GM19452 (cell line): Measurements from ENCODE around the gene PPP1CA.
"Not testable (repeated sequence)": the region's sequence is repeated elsewhere in the genome, so short reads cannot be mapped to it uniquely, and the experiment has no call there.

Source experiments
- ATAC-seq: cut with Tn5 transposase; IDR thresholded peaks from one replicate; pipeline ENCODE4 v1.9.1; 2021; ENCODE audit not compliant: unreplicated experiment

PPP1CA gene

DNA sequence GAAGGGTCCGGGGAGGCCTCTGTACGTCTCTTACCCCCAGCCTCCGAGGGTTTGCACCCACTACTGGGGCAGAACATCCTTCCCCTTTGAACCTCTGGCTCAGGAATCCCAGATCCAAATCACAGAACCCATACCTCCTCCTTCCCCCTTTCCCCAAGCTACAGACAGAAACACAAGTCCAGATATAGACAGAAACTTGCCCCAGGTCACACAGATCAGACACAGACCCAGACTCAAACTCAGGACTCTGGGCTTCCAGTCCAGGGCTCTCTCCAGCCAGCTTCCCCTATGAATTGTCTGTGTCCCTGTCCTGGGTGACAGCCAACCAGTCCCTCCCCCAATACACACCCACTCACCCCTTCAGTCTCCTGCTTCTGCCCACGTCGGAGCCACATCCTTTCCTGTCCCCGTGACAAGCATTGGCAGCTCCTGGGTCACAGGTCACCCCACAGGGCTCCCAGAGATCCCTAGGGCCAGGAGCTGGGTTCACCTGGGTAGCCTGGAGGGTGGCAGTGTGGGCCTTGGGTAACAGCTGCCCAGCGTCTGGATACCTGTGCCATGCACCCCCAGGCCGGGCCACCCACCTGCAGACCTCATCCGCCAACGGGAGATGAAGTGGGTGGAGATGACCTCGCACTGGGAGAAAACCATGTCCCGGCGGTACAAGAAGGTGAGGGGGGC, 3.0 kb upstream of the PPP1CA start:
- ATAC-seq = no peak

DNA sequence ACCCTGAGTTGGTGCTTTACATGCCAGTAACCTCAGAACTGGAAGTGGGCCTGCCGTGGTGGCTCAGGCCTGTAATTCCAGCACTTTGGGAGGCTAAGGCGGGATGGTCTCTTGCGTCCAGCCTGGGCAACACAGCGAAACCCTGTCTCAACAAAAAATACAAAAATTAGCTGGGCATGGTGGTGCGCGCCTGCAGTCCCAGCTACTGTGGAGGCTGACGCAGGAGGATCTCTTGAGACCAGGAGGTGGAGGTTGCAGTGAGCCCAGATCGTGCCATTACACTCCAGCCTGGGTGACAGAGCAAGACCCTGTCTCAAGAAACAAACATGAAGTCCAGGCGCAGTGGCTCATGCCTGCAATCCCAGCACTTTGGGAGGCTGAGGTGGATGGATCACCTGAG, 1.4 kb upstream of the PPP1CA start:
- ATAC-seq = not testable (repeated sequence)

DNA sequence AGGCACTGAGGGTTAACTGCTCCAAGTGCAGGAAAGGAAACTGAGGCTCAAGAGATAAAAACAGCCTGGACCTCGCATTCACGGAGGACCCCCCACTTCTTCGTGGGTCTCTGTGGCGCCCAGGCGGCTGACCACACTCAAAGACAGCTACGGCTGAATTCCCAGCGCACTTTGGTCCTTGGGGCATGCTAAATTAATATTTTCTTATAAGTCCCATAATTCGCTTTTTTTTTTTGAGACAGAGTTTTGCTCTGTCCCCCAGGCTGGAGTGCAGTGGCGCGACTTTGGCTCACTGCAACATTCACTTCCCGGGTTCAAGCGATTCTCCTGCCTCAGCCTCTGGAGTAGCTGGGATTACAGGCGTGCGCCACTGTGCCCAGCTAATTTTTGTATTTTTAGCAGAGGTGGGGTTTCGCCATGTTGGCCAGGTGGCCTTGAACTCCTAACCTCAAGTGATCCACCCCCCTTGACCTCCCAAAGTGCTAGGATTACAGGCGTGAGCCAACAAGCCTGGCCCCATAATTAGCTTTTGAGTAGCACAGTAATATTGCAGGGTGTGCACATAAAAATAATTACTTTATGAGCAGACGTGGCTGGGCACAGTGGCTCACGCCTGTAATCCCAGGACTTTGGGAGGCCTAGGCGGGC, 658 bp upstream of the PPP1CA start:
- not testable (repeated sequence) for ATAC-seq

DNA sequence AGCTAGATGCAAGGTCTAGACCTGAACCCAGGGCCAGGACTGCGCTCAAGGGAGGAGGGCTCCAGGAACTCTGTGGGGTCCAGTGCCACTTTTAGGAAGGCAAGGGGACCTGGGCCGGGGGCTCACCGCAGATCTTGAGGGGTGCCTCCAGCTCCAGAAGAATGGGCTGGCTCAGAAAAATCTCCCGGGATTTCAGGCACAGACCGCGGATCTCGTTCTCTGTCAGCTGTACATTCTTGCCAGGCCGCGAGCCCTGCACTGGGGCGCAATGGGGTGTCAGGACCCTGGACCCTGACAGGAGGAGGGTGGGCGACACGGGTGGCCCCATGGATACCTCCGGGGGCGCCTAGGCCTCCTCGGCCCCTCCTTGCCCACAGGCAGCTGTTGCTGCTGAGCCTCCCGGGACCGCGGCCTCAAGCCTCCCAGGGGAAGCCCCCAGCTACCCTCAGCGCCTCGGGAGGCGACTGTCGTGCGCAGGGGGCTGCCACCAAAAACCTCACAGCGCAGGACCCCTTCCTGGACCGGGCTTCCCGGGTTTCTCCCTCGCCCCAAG, 640 bp downstream of the PPP1CA start:
- peak; percentile 13 for ATAC-seq

DNA sequence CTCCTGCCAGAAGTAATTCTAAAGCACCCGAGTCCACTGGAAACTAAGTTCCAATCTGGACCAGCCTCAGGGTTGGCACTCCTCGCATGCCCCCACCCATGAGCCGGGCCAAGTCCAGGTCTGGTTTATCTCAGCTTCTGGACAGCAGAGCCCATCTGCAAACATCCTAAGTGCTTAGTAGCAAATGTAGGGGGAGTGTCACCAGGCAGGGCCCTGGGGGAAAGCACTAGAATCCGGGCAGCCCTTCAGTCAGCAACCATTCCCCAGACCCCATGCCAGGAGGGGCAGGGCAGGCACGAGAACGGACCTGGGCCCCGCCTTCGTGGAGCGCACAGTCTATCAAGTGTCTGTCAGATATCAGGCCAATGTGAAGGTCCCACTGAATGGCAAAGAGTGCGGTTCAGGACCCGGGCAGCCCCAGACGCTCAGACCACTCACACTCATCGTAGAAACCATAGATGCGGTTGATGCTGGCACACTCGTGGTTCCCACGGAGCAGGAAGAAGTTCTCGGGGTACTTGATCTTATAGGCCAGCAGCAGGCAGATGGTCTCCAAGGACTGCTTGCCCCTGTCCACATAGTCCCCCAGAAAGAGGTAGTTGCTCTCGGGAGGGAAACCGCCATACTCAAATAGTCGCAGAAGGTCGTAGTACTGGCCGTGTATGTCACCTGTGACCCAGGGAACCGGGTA, 1.3 kb downstream of the PPP1CA start:
- ATAC-seq = no peak

DNA sequence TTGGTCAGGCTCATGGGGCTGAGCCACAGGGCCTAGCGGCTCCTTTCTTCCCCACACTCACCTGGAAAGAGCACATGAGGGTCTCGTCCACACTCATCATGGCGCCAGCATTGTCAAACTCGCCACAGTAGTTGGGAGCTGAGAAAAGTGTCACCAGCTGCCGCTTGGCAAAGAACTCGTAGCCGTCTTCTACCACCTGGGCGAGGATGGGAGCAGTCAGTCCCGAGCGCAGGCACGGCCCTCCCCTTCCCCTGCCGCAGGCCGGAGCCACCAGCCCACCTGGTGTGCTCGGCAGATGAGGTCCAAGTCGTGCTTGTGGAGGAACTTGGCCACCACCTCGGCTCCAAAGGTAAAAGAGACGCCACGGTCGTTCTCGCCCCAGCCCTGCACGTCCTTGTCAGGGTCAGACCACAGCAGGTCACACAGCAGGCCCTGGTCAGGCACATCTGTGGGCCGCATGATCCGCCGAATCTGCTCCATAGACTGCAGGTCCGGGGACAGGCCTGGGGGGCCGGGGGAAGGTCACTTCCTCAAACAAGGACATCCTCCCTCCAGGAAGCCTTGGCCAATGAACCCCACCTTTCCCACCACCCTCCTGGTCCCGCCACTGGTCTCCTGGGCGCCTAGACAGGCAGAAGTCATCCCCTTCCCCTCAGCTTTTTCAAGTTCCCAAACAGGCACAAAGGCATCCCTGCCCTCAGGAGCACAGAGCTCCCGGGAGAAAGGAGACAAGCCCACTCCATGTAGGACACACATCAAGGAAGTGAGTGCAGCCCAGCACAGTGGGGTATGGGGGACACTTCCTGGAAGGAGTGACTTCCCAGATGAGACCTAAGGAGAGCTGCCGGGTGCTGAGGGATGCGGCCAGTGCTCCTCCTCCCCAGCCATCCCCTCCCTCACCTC, 2.7 kb downstream of the PPP1CA start:
- no peak for ATAC-seq

DNA sequence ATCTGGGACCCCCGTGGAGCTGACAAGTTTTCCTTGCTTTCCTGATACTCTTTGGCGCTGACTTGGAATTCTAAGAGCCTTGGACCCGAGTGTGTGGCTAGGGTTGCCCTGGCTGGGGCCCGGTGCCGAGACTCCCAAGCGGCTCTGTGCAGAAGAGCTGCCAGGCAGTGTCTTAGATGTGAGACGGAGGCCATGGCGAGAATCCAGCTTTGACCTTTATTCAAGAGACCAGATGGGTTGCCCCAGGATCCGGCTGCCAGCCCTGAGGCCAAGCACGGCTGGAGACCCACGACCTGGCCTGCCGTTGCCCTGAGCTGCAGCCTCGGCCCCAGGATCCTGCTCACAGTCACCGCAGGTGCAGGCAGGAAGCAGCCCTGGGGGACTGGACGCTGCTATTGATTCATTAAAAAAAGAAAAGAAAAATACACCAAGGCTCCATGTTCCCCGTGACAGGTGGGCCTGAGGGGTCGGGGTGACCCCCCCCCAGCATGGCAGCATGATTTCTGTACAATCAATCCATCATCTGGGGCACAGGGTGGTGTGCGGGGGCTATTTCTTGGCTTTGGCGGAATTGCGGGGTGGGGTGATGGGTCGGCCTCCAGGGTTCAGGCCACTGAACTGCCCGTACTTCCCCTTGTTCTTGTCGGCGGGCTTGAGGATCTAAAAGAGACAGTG, 3.5 kb downstream of the PPP1CA start:
- no peak for ATAC-seq

DNA sequence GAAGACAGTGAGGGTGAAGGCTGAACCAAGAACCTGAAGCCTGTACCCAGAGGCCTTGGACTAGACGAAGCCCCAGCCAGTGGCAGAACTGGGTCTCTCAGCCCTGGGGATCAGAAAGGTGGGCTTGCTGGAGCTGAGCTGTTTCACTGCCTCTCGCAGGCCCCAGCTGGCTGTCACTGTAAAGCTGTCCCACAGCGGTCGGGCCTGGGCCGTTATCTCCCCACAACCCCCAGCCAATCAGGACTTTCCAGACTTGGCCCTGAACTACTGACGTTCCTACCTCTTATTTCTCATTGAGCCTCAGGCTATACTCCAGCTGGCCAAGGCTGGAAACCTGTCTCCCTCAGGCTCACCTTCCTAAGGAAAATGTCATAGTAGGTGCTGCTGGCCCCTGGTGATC, 4.1 kb downstream of the PPP1CA start:
- no peak for ATAC-seq

DNA sequence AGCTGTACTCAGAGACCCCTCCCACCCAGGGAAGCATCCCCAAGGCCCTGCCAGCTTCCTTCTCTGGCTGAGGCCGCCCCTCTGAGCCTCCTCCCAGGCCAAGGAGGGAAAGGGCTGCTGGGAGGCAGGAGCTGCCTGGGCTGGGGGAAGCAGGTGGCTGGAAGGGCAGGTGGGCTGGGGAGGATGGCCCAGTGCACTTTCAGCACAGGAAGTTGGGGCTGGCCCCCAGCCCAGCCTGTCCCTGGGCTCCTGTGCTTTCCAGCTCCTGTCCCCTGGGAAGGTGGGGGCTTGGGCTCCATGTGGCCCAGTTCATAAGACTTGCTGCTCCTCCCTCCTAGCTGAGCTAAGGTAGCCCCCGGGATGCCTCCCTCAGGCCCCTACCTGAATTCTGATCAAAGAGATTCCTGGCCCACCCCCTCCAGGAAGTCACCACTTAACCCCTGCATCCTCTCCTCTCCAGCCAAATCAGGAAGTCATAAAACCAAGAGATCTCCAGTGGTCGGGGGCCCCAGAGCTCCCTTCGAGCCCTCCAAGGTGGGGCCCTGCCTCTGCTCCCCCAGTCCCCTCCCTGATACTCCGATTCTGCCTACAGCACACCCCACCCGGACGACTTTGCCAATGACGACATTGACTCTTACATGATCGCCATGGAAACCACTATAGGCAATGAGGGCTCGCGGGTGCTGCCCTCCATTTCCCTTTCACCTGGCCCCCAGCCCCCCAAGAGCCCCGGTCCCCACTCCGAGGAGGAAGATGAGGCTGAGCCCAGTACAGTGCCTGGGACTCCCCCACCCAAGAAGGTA, 4.9 kb downstream of the PPP1CA start:
- ATAC-seq = no peak

DNA sequence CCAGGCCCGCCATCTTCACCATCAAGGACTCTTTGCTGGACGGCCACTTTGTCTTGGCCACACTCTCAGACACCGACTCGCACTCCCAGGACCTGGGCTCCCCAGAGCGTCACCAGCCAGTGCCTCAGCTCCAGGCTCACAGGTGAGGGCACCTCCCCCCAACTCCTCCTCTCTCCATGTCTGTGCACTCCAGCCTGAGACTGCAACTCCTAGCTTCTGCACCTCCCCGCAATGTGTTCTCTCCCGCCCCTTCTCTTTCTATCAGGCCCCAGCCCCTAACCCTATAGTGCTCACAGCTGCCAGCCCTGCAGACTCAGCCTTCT, 5.4 kb downstream of the PPP1CA start:
- ATAC-seq = no peak

DNA sequence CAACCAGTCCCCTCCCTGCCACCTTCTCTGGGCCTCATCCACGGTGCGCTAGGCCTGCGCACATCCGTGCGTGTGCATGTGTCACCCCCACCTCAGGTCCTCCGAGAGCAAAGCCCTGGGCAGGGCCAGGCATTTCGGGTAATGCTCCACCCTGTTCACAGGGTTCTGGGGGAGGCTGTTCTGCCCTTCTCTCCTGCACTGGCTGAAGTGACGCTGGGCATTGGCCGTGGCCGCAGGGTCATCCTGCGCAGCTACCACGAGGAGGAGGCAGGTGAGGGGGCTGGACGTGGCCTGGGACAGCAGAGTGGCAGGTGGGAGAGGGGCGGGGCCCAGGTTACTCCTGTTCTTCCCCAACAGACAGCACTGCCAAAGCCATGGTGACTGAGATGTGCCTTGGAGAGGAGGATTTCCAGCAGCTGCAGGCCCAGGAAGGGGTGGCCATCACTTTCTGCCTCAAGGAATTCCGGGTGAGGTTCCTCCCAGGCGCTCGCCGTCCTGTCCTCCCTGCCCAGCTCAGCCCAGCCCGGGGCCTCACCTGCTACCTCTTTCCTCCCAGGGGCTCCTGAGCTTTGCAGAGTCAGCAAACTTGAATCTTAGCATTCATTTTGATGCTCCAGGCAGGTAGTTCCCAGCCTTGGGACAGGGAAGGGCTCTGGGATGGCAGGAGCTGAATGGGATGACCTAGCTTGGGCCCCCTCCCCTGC, 6.0 kb downstream of the PPP1CA start:
- ATAC-seq = no peak

DNA sequence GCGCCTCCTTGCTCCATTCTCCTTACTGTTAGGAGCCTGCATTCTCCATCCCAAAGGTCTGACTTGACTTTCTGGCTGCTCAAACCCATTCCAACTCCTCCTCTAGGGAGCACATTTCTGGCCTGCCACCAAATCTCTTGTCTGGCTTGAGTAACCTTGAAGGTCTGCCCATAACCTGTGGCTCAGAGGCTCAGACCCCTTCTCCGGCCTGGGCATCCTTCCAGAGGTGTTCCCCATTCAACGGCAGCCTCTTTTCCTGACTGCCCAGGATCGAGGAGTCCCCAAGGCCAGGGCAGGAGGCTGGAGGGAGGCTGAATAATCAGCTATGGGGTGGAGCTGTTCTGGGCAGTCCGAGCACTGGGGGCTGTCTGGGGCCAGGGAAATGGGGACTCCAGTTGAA, 7.7 kb downstream of the PPP1CA start:
- ATAC-seq = no peak

DNA sequence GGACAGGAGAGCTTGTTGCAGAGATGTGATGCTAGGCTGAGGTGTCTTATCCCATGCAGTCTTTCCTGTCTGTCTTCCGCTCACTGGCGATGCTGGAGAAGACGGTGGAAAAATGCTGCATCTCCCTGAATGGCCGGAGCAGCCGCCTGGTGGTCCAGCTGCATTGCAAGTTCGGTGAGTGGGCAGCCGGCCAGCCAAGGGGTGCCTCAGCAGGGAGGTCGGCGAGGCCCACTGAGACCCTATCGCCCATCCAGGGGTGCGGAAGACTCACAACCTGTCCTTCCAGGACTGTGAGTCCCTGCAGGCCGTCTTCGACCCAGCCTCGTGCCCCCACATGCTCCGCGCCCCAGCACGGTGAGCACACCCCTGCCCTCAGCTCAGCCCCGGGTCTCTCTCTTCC, 8.2 kb downstream of the PPP1CA start:
- no peak for ATAC-seq

DNA sequence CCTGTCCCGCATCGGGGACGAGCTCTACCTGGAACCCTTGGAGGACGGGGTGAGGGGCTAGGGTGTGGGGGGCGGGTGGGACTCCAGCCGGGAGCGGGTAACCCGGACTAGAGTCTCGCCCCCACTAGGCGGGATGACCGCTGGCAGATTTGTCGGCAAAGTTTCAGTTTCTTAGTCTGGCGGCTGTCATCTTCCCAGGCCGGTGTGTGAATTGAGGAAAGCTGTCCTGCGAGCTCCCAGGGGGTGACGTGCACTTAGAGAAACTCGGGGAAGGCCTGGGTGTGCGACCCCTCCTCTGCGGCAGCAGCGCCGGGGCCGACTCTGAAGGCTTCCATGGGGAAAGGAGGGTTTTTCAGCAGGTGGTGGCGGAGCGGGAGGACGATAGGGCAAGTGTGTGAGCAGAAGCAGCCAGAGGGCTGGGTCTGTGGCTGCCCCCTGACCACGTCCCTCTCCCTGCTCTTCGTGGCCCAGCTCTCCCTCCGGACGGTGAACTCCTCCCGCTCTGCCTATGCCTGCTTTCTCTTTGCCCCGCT, 9.4 kb downstream of the PPP1CA start:
- ATAC-seq = no peak

DNA sequence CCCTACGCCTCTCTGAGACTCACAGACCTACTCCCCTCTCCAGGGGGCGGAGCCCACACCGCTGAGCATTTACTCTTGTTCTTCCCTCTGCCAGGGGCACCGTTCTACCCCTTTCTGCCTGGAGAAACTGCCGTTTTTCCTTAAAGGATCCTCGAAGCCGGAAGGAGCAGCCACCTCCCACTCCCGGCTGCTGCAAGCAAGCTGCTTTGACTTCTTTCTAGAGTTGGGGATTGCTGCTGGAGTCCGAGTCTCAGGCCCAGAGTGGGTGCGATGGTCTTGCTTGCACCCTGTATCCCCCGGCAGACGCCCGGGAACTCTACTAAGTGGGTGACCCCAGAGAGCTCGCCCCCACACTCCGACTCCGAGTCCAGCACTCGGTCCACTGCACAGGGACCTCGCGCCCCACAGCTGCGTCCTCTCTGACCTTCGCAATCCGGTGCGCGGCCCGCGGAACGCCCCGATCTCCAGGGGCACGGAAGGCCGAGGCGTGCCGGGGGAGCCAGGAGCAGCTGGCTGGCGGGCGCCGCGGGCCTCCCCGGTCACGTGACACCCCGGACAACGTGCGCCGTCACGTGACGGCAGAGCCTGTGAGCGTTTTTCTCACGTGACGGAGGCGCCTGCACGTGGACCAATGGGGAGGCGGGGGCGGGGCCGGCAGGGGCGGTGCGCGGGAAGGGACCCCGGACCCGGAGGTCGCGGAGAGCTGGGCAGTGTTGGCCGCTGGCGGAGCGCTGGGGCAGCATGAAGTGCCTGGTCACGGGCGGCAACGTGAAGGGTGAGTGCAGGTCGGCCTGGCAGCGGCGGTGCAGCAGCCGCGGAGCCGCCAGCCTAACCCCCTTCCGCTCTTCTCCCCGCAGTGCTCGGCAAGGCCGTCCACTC, 10.1 kb downstream of the PPP1CA start, which contains the start of gene RAD9A:
Gene RAD9A (plus strand): TSS at position 683 of the 879 bp plus-strand sequence. CDS start 59 bp downstream, at position 742.
- peak; percentile 55 for ATAC-seq

DNA sequence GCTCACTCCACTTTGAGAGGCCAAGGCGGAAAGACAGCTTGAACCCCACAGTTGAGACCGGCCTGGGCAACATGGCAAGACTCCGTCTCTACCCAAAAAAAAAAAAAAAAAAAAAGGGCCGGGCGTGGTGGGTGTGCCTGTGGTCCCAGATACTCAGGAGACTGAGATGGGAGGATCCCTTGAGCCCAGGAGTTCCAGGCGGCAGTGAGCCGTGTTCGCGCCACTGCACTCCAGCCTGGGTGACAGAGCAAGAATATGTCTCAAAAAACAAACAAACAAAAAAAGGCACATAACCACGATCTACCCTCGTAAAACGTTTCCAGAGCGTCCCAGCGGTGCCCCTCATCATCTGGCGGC, 10.7 kb downstream of the PPP1CA start:
- ATAC-seq = no peak

DNA sequence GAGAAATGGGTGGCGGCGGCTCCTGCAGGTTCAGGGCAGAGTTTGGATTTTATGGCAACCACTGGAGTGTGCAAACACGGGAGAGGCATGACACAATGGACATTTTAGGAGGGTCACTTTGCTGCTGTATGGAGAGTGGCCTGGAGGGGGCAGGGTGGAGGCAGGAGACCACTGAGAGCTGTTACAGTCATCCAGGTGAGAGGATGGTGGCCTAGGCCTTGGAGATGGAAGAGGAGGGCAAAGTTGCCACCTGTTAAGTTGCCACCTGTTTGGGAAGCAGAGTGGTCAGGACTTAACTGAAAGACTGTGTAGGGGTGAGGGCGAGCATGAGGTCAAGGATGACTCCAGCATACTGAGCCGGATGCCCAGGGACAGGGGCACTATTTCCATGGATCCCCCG, 12.2 kb downstream of the PPP1CA start:
- no peak for ATAC-seq

DNA sequence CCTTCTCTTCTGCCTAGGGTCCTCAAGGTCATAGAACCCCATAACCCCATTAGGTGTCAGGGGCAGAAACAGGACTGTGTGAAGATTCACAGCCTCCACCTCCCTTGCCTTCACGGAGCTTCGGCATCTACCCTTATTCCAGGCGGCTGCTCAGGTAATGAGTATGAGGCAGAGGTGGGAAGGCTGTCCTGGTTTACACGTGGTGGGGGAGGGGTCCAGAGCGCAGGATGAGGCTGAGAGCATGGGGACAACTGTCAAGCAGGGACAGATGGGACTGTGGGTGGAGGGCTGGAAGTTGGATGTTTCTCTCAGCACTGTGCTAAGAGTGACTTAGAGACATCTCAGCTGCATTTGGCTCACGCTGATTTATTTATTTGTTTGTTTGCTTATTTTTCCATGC, 14.1 kb downstream of the PPP1CA start:
- ATAC-seq = no peak
